ENCODE measurements around the gene BAIAP2. TPM values are rescaled to one million over a fixed set of nuclear protein-coding genes. Genes with fewer than 3 reads are reported as not detected.

The BAIAP2 gene
- total RNA-seq, 2 donors from 2014 or later = 11.0 to 13.9 TPM

GRCh38 chr17:81061027-81061735, 26.2 kb downstream of the BAIAP2 start:
- DNase-seq = no peak
- H3K9me3 ChIP-seq (ENCODE audit: control insufficient read depth, low read length, poor library complexity, severe bottlenecking) = no peaks in the 10 kb centered on the region
- no peak overlapping the region for H3K4me3 Mint-ChIP-seq
- no peaks in the 10 kb centered on the region for H3K27me3 Mint-ChIP-seq
- peak overlapping the region; percentile 62 for H3K27ac Mint-ChIP-seq
- peaks cover 2% of the 10 kb centered on the region for H3K36me3 Mint-ChIP-seq (ENCODE audit: low read depth)
- peaks cover 10% of the 10 kb centered on the region for H3K4me1 Mint-ChIP-seq
- ATAC-seq = no peak

- no peak for ATAC-seq
- H3K9me3 ChIP-seq (ENCODE audit: control insufficient read depth, low read length, poor library complexity, severe bottlenecking) = no peaks in the 10 kb centered on the region
- H3K27me3 Mint-ChIP-seq = no peaks in the 10 kb centered on the region
- H3K36me3 Mint-ChIP-seq (ENCODE audit: low read depth) = peaks cover 2% of the 10 kb centered on the region
- peak overlapping the region; percentile 62 for H3K27ac Mint-ChIP-seq
- DNase-seq = no peak
- peaks cover 10% of the 10 kb centered on the region for H3K4me1 Mint-ChIP-seq
- H3K4me3 Mint-ChIP-seq = no peak overlapping the region
These were observed 27.2 kb downstream of the BAIAP2 start for GRCh38 chr17:81062014-81062780.

- H3K27me3 Mint-ChIP-seq = no peaks in the 10 kb centered on the region
- H3K27ac Mint-ChIP-seq = peak overlapping the region; percentile 82
- no peak for ATAC-seq
- no peak overlapping the region for H3K4me3 Mint-ChIP-seq
- no peak for DNase-seq
- H3K36me3 Mint-ChIP-seq (ENCODE audit: low read depth) = peaks cover 2% of the 10 kb centered on the region
- H3K9me3 ChIP-seq (ENCODE audit: control insufficient read depth, low read length, poor library complexity, severe bottlenecking) = no peaks in the 10 kb centered on the region
- peaks cover 10% of the 10 kb centered on the region for H3K4me1 Mint-ChIP-seq
These were observed 28.4 kb downstream of the BAIAP2 start for GRCh38 chr17:81063106-81064093.

GRCh38 chr17:81064678-81065475, 29.9 kb downstream of the BAIAP2 start:
- ATAC-seq = no peak
- no peaks in the 10 kb centered on the region for H3K9me3 ChIP-seq (ENCODE audit: control insufficient read depth, low read length, poor library complexity, severe bottlenecking)
- H3K4me1 Mint-ChIP-seq = peaks cover 10% of the 10 kb centered on the region
- no peak overlapping the region for H3K4me3 Mint-ChIP-seq
- peak overlapping the region; percentile 82 for H3K27ac Mint-ChIP-seq
- no peaks in the 10 kb centered on the region for H3K27me3 Mint-ChIP-seq
- H3K36me3 Mint-ChIP-seq (ENCODE audit: low read depth) = peaks cover 2% of the 10 kb centered on the region
- DNase-seq = no peak

- ATAC-seq (no peak), DNase-seq (no peak)
- Mint-ChIP-seq H3K36me3 (ENCODE audit: low read depth) (peaks cover 2% of the 10 kb centered on the region), H3K4me3 (no peak overlapping the region), H3K27me3 (no peaks in the 10 kb centered on the region), H3K4me1 (peaks cover 10% of the 10 kb centered on the region), H3K27ac (no peak overlapping the region)
- no peaks in the 10 kb centered on the region for H3K9me3 ChIP-seq (ENCODE audit: control insufficient read depth, low read length, poor library complexity, severe bottlenecking)
These were observed 30.5 kb downstream of the BAIAP2 start for GRCh38 chr17:81065500-81065899.

- no peaks in the 10 kb centered on the region for H3K9me3 ChIP-seq (ENCODE audit: control insufficient read depth, low read length, poor library complexity, severe bottlenecking)
- Mint-ChIP-seq H3K4me3 (no peak overlapping the region), H3K36me3 (ENCODE audit: low read depth) (peaks cover 2% of the 10 kb centered on the region), H3K27ac (no peak overlapping the region), H3K4me1 (peaks cover 10% of the 10 kb centered on the region), H3K27me3 (no peaks in the 10 kb centered on the region)
- ATAC-seq (no peak), DNase-seq (no peak)
These were observed 31.1 kb downstream of the BAIAP2 start for GRCh38 chr17:81066072-81066471.

GRCh38 chr17:81066771-81067315, 31.9 kb downstream of the BAIAP2 start:
- H3K9me3 ChIP-seq (ENCODE audit: control insufficient read depth, low read length, poor library complexity, severe bottlenecking) = no peaks in the 10 kb centered on the region
- Mint-ChIP-seq H3K4me1 (peaks cover 8% of the 10 kb centered on the region), H3K4me3 (no peak overlapping the region), H3K27me3 (no peaks in the 10 kb centered on the region), H3K36me3 (ENCODE audit: low read depth) (no peaks in the 10 kb centered on the region), H3K27ac (no peak overlapping the region)
- no peak for ATAC-seq
- DNase-seq = no peak

- no peak for ATAC-seq
- no peak for DNase-seq
- Mint-ChIP-seq H3K4me1 (peaks cover 6% of the 10 kb centered on the region), H3K36me3 (ENCODE audit: low read depth) (no peaks in the 10 kb centered on the region), H3K27me3 (no peaks in the 10 kb centered on the region), H3K27ac (no peak overlapping the region), H3K4me3 (no peak overlapping the region)
- H3K9me3 ChIP-seq (ENCODE audit: control insufficient read depth, low read length, poor library complexity, severe bottlenecking) = no peaks in the 10 kb centered on the region
These were observed 32.5 kb downstream of the BAIAP2 start for GRCh38 chr17:81067391-81067811.

- H3K9me3 ChIP-seq (ENCODE audit: control insufficient read depth, low read length, poor library complexity, severe bottlenecking) = no peaks in the 10 kb centered on the region
- Mint-ChIP-seq H3K36me3 (ENCODE audit: low read depth) (no peaks in the 10 kb centered on the region), H3K4me3 (no peak overlapping the region), H3K4me1 (peaks cover 4% of the 10 kb centered on the region), H3K27ac (no peak overlapping the region), H3K27me3 (no peaks in the 10 kb centered on the region)
- no peak for ATAC-seq
- DNase-seq = no peak
These were observed 33.6 kb downstream of the BAIAP2 start for GRCh38 chr17:81068411-81069134.

GRCh38 chr17:81069135-81069645, 34.2 kb downstream of the BAIAP2 start:
- no peaks in the 10 kb centered on the region for H3K4me1 Mint-ChIP-seq
- H3K4me3 Mint-ChIP-seq = no peak overlapping the region
- no peak for DNase-seq
- no peaks in the 10 kb centered on the region for H3K27me3 Mint-ChIP-seq
- H3K9me3 ChIP-seq (ENCODE audit: control insufficient read depth, low read length, poor library complexity, severe bottlenecking) = no peaks in the 10 kb centered on the region
- ATAC-seq = no peak
- no peaks in the 10 kb centered on the region for H3K36me3 Mint-ChIP-seq (ENCODE audit: low read depth)
- H3K27ac Mint-ChIP-seq = no peak overlapping the region

- Mint-ChIP-seq H3K27me3 (no peaks in the 10 kb centered on the region), H3K4me1 (no peaks in the 10 kb centered on the region), H3K4me3 (no peak overlapping the region), H3K27ac (no peak overlapping the region), H3K36me3 (ENCODE audit: low read depth) (no peaks in the 10 kb centered on the region)
- no peaks in the 10 kb centered on the region for H3K9me3 ChIP-seq (ENCODE audit: control insufficient read depth, low read length, poor library complexity, severe bottlenecking)
- DNase-seq = no peak
- no peak for ATAC-seq
These were observed 35.7 kb downstream of the BAIAP2 start for GRCh38 chr17:81070541-81071246.
